GM18868 (cell line): ENCODE measurements around the gene XKR7.

Experiments used
- ATAC-seq: cut with Tn5 transposase; IDR thresholded peaks from one replicate; pipeline ENCODE4 v1.9.1; 2021; ENCODE audit warnings: mild to moderate bottlenecking, moderate library complexity; ENCODE audit not compliant: unreplicated experiment

Gene XKR7

DNA sequence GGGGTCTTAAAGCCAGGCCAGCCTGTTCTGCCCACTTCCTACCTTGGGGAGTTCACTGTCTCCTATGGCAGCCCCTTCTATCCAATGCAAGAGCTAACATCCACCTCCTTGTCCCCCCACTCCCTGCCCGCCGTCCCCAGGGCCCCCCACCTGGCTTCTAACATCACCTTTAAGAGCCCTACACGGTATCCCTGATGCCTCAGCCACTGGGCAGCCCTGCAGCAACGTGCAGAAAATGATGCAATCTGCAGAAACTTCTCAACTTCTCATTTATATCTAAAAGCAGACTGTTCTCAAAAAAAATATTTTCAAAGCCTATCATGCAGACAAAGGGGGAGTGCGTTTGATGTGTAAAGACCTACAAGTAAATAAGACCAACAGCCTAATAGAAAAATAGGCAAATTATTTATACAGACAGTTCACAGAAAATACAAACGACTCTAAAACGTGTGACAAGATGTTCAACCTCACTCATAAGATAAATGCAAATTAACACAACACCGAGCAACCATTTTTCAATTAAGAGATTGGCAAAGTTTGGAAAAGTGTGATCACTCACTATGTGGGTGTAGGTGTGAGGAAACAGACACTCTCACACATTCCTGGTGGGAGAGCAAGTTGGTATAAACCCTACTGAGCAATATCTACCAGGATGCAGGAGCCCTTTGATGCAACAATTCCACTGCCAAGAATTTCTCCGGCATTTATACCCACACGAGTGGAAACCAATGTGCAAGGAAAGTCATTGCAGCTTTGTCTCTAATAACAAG is 69.0 kb downstream of the XKR7 start:
- no peak for ATAC-seq

DNA sequence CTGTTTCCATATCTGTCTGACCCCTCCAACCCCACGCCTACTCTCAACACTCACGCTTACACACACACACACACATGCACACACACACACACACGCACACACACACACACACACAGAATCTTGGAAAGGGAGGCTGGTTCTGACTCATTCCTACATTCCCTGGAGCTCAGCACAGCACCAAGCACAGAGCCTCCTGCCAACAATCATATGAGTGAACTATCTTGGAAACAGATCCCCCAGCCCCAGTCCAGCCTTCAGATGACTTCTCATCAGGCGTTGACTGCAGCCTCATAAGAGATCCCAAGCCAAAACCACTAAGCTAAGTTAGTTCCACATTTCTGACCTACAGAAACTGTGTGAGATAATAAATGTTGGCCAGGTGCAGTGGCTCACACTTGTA is 70.0 kb downstream of the XKR7 start:
- ATAC-seq: no peak

DNA sequence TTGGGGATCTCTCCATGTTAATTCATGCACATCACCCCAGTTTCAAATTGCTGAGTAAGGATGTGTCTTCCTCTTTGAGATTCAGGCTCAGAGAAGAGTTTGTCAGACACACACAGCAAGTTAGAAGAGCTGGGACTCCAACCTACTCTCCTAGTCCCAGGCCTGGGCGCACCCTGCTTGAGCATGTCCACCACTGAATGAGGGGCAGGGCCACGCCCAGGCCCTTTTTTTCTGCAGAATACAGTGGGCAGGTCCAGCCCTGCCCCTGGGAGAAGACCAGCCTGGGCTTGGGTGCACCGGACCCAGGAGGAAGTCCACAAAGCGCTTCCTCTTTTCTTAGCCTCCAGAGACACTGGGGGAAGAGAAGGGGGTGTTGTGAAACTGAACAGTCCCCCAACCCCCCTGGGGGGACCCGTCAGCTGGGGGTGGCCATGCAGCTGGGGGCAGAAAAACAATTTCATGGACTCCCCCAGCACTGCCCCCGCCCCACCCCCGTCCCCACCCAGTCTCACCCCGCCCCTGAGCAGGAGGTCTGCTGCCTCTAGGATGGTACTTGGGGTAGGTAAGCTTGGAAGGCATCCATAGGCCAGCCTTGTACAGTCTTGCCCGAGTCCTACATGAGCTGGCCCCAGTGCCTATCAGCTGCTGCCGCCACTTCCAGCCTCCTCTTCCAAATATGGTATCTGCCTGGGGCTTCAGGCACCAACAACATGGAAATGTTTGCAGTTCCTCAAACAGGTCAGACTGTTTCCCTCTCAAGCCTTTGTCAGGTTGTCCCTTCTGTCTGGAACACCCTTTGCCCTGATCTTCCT is 72.4 kb downstream of the XKR7 start:
- ATAC-seq: peak; percentile 76

DNA sequence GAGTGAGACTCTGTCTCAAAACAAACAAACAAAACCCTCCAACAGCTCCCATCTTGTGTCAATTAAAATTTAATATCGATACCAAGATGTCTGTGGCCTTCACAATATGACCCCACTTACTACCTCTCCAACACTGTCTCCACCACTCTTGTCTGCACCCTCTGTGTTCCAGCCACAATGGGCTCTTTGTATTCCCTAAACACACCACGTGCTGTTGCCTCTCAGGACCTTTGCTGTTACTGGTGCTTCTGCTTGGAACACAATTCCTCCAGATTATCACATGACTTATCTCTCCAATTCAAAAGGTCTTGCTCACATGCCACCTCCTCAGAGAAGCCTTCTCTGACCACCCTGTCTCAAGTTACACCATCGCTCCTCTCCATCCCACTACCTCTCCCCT is 78.0 kb downstream of the XKR7 start:
- ATAC-seq: no peak

DNA sequence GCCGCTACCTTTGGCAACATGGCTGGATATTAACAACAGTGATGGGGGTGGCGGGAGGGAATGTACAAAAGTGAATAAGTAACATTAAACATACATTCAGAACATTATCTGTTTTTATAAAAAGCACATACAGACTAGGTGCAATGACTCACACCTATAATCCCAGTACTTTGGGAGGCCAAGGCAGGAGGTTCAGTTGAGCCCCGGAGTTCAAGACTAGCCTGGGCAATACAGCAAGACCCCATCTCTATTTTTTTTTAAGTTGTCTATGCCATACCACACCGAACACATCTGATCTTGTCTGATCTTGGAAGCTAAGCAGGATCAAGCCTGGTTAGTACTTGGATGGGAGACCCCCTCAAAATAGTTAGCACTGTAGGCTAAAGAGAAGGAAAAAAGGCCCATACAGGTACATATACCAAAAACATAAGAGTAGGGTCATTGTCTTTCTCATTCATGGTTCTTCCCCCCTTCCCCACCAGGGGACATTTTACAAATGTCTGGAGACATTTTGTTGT is 82.4 kb downstream of the XKR7 start:
- ATAC-seq: no peak

DNA sequence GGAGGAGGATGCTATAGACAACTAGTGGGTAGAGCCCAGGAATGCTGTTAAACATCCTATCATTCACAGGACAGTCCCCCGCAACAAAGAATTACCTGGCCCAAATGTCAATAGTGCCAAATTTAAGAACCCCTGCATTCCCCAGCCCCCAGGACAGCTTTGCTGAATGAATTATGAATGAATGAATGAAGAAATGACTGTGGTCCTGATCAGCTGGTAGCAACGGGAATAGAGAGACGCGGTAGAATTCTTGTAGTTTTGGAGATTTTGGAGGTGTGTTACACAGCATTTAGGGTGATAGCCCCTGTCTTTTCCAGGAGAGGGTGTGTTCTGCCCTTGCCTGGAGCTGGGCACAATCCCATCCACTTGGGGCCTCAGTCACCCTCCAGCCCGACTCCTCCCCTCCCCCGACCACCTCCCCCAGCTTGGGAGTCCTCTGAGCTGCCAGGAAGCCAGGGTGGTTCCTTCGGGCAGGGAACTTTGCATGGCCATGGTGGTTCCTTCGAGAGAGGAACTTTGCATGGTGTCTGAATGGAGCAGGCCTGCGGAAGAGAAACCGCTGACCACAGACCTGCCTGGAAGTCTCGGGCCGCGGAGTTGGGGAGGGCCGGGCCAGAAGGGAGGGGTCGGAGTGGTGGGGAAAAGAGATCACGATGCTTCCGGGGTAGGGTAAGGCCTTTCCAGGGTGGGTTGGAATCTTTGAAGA is 83.1 kb downstream of the XKR7 start:
- no peak for ATAC-seq

DNA sequence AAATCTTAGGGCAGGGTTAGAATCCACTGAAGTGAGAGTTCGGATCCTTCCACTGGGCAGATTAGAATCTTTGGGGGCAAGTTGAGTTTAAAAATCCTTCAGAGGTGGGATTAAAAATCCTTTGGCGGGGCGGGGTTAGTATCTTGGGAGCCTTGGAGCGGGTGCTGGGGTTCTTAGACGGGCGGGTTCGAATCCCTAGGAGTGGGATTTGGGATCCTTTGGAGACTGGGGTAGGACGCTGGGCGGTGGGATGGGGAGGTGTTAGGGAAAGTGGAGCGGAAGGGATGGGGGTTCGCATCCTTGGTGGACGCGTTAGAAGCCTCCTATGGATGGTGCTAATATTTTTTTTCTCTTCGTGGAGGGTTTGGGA is 83.8 kb downstream of the XKR7 start:
- ATAC-seq: no peak

DNA sequence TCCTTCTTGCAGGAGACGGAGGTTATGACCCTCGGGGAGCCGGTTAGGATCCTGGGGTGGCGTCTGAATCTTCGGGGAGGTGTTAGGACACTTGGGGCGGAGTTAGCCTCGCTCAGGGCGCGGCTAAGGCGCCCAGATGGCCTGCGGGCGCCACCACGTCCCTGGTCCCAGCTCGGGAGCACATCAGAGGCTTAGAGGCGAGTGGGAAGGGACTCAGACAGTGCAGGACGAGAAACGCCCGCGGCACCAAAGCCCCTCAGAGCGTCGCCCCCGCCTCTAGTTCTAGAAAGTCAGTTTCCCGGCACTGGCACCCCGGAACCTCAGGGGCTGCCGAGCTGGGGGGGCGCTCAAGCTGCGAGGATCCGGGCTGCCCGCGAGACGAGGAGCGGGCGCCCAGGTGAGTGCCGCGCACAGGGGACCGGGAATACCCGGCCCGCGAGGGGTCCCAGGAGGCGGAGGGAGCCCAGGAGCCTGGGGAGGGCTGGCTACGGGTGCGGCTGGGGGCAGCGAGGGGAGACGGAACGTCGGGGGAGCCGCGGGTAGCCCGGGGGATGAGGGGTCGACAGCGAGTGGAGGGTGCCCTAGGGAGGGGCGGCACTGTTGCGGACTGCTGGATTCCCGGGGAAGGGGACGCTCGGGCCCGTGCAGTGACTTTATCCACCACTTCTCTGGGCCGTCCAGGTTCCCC is 84.3 kb downstream of the XKR7 start, which contains the start of gene HCK:
HCK (plus strand) TSS at position 153 of the 688 bp plus-strand sequence.
- ATAC-seq: peak; percentile 63

DNA sequence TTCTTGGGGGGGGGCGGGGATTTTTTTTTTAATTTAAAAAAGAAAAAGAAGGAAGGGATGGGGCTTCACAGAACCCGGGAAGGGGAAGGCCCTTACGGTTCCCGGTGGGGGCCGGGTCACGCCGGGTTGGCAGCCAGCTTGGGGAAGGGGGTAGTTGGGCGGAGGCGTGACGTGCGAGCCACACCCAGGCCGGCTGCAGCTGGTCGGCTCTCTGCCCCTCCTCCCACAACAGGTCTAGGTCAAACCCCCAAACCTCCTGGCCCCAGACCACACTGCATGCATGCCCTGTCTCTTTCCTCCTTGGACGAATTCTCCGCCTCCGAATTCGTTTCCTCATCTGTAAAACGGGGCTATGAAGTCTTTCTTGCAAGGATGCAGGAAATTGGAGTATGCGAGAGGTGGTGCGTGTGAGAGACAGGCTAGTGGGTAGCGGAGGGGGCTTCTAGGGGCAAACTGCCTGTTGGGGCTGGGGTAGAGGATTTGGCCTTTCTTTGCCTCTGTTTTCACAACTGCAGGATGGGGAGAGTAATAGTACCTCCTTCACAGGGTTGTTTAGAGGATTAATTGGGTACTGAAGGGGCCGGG is 84.9 kb downstream of the XKR7 start:
- ATAC-seq: peak; percentile 61
